HG02840 (cell line): ENCODE data around the gene PUSL1.
A peak's percentile ranks its signal among the peaks of the same experiment; 100 is the strongest.

Experiments
- ATAC-seq: cut with Tn5 transposase; IDR thresholded peaks from one replicate; pipeline ENCODE4 v1.9.1; 2021; ENCODE audit warnings: mild to moderate bottlenecking, moderate library complexity, moderate number of reproducible peaks; ENCODE audit not compliant: unreplicated experiment, low FRiP score

Gene PUSL1, protein sequence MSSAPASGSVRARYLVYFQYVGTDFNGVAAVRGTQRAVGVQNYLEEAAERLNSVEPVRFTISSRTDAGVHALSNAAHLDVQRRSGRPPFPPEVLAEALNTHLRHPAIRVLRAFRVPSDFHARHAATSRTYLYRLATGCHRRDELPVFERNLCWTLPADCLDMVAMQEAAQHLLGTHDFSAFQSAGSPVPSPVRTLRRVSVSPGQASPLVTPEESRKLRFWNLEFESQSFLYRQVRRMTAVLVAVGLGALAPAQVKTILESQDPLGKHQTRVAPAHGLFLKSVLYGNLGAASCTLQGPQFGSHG

DNA sequence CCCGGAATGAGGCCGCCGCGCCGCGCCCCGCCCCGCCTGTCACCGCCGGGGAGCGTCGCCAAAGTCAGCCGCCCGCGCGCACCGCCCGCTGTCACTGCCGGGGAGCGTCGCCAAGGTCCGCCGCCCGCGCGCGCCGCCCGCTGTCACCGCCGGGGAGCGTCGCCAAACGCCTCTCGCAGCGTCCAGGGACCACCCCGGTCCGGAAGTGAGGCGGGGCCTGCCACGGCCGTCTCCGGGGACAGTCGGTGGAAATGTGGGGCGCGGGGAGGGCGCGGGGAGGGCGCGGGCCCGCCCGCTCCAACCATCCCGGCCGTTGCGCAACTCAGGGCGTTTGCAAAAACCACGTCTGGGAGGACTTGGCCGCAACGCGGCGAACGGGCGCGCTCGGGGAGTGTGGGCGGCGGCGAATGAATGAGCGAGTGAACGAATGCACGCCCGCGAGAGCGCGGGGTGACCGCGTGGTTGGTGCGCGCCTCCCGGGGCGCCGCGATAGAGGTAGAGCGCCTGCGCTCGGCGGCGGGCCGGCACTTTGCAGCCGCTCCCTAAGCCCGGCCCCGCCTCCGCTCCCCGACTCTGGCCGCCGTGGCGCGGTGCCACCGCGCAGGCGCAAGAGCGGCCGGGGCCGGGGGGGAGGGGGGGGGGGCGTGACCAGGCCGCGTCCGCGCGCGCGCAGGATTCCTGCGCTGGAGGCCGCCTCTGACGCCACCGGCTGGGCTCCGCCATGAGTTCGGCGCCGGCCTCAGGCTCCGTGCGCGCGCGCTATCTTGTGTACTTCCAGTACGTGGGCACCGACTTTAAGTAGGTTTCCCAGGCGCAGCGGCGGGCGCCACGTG lies at the start of gene PUSL1, which contains the start of gene ACAP3:
Gene PUSL1 (plus strand): TSS at position 675 of the 833 bp plus-strand sequence. CDS start 47 bp downstream, at position 722.
Gene ACAP3 (minus strand): TSS at position 8 of the 833 bp plus-strand sequence. CDS start 115 bp downstream, outside the sequence.
- peak; percentile 60 for ATAC-seq

DNA sequence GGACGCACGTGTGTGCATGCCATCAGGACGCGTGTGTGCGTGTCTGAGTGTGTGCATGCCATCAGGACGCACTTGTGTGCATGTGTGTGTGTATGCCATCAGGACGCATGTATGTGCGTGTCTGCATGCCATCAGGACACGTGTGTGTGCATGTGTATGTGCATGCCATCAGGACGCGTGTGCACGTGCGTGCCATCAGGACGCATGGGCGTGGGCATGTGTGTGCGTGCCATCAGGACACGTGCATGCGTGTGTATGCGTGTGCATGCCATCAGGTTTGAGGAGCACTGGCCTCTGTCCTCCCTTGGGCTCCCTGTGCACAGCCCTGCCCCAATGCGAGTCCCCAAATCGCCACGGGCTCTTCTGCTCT lies 49.3 kb upstream of the PUSL1 start:
- ATAC-seq = no peak

DNA sequence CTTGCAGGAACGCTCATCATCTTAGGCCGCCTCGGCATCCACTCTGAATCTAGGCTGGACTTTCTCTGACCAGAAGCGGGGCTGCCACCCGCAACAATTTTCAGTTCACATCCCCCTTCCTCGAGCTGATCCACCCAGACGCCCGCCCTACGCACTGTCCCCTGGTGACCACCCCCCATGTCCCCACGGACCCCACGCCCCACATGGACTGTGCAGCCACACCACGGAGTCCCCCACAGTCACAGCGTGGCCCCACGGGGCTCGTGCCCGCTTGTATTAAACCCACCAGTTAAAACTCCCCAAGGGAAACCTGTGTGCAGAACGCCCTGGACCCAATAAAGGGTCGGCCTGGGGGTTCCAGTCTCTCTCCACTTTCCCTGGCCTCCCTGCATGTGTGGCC lies 48.9 kb upstream of the PUSL1 start:
- ATAC-seq = no peak

DNA sequence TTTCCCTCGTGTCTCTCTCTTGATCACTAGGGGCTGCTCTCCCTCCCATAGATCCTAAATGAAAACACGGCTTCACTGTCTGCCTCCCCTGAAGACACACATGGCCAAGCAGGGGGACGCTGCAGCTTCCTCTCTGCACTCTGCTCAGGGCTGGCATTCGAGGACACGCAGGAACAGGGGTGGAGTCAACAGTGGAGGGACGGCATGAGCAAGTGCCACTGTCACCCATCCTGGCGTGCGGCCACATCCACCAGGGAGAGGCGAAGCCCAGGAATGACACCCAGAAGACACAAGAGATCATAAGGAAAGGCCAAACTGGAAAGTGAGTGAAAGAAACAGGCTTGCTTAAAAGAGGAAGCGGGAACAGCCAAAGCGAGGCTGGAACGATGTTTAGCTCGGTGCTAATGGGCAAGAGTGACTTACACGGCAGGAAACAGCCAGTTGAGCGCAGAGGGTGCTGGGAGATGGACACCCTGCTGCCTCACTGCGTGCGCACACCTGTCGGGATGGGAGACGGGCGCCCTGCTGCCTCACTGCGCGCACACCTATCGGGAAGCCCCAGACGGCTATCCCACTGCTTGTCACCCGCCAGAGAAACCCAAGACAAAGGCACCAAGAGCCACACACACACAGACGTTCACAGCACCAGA lies 48.3 kb upstream of the PUSL1 start:
- ATAC-seq = no peak

DNA sequence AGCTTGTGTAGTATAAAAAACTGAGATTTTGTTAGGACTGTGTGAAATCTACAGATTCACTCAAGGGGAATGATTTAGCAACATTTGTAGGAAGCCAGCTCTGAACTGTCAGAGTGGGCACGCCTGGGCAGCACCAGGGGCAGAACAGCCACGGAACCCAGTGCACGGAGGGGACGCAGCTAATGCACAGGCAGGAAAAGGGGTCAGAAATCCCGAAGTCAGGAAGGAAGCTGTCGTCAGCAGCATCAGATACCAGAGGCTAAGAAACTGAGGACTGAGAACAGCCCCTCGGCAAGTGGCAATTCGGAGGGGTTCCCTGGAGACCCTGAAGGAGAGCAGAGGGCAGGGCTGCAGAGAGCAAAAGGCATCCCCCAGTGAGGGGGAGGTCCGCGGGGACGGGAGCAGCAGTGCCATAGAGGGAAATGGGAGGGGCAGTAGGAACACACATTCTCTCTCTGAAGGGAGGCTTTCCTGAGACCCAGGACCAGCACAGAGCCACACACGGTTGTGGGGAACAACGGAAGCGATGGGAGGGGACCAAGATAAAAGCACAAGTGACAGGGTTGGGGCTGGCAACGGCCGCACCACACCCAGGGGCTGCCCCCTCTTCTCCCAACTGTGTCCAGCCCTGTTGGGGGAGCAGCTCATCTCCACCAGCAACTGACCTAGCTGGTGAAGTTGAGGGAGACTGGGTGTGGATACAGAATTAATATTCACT lies 47.4 kb upstream of the PUSL1 start:
- no peak for ATAC-seq

DNA sequence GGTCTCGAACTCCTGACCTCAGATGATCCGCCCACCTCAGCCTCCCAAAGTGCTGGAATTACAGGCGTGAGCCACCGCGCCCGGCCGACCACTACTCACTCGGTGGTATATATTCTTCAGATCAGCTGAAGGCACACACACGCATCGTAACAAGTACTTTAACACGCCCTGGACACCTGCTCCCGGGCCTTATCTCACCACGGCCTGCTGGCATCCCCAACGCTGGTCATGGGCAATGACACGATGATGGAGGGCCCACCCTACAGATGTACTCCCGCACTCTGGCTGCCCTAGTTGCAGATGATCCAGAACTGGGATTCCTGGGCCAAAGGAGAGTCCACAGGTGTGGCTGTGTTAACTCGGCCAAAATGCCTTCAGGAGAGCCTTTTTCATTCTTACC lies 46.3 kb upstream of the PUSL1 start:
- no peak for ATAC-seq

DNA sequence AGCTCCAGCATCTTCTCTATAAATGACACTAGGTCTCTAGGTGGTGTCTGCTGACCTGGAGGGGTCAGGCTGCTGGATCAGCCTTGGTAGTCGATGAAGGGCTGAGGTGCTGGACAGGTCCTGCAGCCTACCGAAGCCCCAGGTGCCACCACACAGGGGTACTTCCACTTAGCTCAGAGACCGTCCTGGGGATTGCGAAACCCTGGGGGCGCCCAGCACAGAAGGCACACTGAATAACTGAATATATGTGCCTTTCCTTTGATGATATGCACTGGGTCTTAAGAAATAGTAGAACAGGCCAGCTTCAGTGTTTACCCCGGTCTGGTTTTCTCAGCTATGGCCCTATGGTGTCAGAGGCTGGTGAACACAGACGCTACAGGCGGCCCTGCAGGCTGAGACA lies 45.6 kb upstream of the PUSL1 start:
- no peak for ATAC-seq

DNA sequence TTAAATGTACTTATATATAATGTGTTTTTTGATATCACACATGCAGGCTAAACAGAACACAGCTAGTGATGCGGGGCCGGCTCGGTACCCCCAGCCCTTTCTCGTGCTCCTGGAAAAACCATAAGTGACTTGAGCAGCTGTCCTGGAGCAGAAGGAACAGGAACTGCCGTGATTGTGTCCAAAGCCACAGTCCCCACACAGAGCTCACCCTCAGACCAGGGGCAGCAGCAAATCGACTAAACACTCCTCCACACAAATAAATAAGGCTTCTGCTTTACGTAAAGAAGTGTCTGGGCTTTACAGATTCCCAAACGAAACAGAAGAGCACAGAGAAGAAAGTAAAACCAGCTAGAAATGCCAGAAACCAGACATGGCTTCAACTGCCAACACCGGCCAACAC lies 44.4 kb upstream of the PUSL1 start:
- no peak for ATAC-seq

DNA sequence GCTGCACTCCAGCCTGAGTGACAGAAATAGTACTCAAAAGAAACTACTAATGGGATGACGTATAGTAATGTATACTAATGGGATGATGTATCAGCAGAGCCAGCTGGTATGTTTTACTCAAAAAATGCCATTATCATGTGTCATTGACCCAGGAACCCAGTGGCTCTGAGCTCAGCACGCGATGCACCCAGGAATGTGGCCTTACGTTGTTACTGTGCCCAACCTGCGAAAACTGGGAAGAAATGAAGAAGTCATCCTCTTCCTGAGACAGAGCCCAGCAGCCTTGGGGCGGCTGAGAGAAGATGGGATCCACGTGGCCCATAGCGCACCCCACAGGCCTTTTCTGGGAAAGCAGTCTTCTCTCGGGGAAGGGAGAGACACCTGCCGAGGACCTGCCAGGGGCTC lies 43.5 kb upstream of the PUSL1 start:
- no peak for ATAC-seq

DNA sequence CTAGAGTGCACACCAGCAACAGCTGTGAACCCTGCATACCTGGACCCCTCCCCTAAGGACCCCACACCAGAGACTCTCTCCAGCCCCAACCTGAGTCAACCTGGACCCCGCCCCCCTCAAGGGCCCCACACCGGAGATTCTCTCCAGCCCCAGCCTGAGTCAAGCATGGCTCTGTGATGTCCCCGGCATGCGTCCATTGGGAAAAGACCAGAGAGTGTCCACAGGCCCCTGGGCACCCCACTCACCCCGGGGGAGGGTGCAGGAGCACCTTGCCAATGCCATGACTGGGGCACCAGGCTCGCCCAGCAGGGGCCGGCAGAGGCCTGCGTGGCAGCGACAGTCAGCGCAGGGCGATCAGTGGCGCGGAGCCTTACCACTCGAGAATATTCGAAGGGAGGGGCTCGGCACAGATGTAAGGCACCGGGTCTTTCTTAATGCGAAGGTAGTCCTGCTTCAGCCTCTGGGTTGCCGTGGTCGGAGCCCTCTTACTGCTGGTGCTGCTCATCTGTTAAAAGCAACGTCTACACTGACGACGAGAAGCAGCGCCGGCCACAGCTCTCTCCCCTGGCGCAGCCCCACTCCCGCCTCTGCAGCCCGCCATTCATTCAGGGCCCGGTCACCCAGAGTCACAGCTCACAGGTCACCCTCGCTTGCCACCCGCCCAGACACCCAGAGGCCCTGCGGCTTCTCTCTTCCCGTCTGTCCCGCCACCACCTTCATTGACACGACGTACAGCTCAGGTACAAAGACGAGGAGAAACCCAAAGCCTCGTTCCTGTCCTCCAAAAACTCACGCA lies 40.7 kb upstream of the PUSL1 start:
- ATAC-seq = no peak

DNA sequence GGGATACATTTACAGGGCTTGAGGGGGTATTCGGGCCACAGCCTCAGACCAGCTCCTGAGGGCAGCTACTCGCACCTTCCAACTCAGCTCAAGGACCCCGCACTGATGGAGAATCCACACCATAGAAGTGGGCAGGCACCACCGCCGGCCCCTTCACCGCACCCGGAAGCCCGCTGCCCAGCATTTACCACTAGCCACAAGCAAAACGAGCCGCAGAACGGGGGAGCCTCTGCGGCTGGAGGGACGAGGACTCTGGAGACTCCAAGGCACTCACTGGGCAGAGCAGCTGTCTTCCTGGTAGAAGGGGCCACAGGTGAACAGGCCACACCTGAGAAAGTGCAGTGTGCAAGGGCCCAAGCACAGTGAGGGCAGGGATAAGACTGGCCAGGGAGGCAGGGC lies 40.1 kb upstream of the PUSL1 start:
- no peak for ATAC-seq

DNA sequence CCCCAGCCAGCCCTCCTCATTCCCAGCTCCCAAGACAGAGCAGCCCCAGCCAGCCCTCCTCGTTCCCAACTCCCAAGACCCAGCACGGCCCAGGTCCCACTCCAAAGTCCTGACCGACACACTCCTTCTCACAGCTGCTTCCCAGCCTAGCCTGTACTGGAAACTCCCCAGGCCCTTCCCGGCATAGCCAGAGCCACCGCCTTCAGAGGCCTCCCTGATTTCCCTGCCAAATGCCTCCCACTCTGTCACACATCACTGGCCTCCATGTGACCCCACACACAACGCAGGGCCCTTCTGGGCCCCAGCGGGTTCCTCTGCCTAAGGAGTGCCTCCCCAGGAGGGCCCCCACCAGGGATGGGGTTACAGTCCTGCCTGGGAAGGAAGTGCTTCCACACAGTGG lies 37.6 kb upstream of the PUSL1 start:
- ATAC-seq = no peak

DNA sequence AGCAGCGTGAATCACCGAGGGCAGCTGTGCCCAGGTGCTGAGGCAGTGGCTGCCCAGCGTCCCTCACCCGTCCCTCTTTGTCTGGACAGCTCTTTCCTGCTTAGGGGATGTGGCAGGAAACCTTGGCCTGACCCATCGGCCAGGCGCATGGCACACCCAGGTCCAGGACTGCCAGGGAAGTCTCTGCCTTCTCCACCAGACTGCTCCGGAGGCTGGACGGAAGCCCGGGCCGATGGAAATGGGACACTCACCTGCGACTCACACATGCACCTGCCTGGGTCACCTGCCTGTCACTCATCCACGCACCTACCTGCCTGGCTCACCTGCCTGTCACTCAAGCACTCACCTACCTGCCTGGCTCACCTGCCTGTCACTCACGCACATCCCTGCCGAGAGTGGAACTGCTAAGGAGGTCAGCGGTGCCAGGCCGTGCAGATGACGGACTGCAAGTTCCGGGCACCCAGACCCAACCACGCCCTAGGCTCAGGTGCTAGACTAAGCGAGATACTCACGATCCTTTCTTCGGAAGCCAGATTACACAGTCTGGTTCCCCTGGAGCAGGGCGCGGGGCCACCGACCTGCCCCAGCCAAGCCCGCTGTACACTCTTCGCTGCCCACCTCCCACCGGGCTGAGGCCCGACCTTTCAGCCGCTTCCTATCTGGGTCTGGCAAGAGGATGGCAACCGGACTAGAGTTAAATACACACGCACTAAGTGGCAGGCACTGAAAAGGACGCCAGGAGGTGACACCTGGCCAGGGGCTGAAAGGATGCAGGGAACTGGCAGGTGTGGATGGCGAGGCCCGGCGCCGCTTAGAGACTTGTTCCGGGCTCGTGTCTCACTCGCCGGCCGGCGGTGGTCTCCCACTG lies 35.8 kb upstream of the PUSL1 start:
- ATAC-seq = no peak

DNA sequence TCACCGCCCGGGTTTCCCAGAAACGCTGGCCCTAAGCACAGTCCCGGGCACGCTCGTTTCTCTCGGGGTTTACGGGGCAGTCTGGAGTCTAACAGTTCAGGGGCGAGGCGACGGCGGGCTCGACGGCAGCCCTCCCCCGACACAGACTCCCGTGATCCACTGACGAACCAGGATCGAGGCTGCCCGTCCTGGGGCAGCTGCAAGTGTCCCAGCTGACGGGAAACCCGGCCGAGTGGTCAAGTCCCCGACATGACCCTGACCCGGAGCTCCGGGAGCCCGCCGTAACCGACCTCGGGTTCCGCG lies 35.2 kb upstream of the PUSL1 start:
- peak; percentile 13 for ATAC-seq

DNA sequence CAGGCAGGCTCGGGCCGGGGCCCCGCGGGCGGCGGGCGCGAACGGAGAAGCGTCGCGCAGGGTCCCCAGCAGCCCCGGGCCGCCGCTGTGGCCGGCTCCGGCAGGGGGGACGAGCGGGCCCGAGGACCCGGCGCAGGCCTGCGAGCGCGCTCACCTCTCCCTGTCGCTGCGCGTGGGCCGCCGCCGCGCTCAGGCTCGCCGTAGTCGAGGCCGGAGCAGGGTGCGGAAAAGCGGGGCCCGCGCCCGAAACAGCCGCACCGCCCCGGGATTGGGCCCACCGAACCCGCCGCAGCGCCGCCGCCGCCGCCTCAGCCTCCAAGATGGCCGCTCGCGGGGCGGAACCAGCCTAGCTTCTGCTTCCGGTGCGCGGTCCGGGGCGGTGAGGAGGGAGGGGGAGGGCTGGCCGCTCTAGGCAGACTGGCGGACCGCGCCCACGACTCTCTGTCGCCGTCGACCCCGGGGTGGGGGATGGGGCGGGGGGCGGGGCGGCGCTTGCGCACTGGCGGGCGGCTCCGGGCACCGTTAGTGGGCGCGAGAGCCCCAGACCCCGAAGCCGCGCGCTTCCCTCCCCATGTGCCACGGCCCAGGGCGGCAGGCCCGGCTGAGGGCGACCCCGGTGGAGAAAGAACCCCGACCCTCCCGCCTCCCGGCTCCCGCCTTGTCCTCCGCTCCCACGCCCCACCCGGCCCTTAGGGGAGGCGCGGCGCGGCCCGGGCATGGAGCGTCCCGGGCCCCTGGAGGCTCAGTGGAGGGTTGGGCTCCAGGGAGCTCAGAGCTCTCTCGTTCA lies 34.7 kb upstream of the PUSL1 start, which contains the start of gene UBE2J2:
Gene UBE2J2 (minus strand): TSS at position 343 of the 787 bp plus-strand sequence. CDS start 5,862 bp downstream, outside the sequence.
- peak; percentile 76 for ATAC-seq

DNA sequence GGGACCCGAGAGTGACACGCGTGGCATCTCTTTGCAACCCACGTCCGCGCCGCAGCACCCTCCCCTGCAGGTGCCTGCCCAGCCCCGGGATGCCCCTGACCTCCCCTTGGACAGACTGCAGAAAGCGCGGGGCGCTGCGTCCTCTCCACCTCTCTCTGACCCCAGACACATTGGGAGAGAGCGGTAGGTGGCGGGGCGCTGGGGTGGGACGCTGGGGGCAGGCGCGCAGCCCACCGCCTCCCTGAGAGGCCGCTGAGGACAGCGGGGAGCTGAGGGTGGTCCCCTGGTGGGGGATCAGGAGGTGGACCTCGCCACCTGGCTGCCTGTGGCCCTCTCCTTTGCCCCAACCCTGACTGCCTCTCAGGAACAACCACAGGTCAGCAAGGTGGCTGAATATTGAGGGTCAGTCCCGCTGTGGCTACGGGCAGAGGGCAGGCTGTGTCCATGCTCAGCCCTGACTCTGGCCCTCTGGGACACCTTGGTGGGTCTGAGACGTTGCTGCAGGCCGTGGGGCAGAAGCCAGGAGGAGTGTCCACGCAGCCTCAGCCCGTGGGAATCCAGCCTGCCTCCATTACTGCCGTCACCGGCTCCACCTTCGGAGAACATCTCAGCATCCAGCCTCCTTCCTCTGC lies 34.0 kb upstream of the PUSL1 start:
- ATAC-seq = peak; percentile 27

DNA sequence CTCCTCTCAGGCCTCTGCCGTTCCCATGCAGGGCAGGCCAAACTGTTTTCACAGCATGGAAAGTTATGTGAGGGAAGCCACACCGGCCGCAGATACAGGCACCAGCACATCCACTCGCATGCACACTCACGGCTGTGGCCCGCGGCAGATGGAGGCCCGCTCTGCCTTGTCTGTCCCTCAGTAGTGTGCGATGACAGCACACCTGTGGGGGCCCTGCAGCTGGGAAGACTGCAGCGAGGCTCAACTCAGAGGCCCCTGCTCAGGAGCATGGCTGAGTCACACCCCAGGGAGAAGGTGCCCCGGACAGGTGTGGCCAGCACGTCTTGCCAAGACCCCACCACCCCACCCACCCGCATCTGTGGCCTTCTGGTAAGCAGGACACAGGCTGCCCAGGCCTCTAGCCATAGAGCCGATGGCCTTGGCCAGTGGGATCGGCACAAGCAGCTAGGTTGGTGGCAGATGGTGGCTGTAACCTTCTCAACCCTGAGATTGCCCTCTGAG lies 33.4 kb upstream of the PUSL1 start:
- no peak for ATAC-seq

DNA sequence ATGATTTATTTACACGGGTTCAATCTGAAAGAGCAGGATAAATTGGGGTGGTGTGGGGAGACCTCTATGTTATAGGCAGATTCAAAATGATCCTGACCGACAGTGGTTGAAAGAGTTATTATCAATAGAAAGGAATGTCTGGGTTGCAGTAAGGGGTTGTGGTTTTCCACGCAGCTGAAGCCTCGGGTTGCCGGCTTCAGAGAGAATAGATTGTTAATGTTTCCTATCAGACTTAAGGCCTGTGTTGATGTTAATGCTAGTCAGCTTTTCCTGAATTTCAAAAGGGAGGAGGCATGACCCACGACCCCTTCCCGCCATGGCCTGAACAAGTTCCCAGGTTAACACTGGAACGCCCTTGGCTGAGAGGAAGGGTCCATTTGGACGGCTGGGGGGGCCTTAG lies 32.6 kb upstream of the PUSL1 start:
- no peak for ATAC-seq
